ENCODE measurements around the gene VAV1.
"Not testable (repeated sequence)": the region's sequence is repeated elsewhere in the genome, so short reads cannot be mapped to it uniquely, and the experiment has no call there.

VAV1 gene

DNA sequence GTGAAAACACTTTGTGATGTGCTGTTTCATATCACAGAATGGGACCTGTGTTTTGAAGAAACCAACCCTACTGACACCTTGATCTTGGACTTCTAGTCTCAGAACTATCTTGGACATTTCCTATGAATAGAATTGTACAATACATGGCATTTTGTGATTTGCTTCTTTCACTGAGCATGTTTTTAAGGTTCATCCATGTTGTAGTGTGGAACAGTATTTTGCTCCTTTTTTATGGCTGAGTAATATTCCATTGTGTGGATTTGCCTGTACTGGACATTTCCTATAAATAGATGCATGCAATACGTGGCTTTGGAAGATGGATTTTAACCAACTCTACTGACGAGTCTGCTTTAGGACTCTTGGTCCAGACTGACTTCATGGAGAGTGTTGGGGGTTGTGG lies 46.8 kb downstream of the VAV1 start:
- DNase-seq = no peak

GRCh38 chr19:6820237-6820636 lies 47.7 kb downstream of the VAV1 start:
- DNase-seq = no peak

DNA sequence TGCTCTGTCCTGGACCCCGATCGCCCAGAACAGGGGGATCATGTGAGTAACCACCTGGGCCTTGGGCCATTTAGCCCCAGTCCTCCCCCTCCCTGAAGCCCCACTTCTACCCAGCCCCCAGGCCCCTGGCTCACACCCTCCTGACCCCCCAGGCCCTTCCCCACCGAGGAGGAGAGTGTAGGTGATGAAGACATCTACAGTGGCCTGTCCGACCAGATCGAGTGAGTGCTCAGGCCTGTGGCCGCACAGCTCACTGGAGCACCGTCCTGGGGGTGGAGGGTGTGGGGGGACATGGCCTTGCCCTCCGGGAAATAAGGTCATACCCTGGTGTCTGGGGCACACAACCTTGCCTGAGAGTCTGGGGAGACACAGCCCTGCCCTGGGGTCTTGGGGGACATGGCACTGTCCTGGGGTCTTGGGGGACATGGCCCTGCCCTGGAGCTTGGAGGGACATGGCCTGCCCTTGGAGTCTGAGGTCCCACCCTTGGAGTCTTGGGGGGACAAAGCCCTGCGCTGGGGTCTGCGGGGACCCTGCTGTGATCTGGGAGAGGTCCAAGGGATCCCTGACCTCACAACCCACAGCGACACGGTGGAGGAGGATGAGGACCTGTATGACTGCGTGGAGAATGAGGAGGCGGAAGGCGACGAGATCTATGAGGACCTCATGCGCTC lies 49.3 kb downstream of the VAV1 start:
- no peak for DNase-seq

- no peak for DNase-seq
These were observed 49.8 kb downstream of the VAV1 start for GRCh38 chr19:6822311-6822670.

DNA sequence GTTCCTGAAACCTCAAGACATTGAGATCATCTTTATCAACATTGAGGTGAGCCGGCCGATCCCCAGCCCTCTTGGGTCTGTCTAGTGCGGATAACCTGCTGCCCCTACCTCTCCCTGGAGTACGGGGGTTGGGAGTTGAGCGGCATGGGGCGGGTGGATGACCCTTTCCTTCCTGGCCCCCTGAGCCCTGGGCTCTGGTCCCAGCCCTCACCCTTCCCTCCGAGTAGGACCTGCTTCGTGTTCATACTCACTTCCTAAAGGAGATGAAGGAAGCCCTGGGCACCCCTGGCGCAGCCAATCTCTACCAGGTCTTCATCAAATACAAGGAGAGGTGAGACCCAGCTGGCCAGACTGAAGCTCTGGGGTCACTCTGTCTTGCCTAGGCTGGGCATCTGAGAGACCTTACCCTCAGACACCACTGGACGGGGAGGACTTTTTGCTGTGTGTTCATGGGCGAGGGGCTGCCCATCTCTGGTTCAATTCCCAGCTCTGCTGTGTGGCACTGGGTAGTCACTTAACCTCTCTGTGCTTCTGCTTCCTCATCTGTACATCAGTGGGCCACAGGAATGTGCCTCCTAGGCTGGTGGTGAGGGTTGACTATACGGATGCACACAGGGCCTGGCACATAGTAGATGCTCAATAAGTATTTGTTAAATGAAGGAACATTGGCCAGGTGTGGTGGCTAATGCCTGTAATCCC lies 52.7 kb downstream of the VAV1 start:
- DNase-seq = no peak

- DNase-seq = no peak
These were observed 53.9 kb downstream of the VAV1 start for GRCh38 chr19:6826281-6826920.

GRCh38 chr19:6828306-6828697 lies 55.8 kb downstream of the VAV1 start:
- no peak for DNase-seq

- DNase-seq = no peak
These were observed 56.5 kb downstream of the VAV1 start for GRCh38 chr19:6828698-6829633.

GRCh38 chr19:6829829-6830228 lies 57.3 kb downstream of the VAV1 start:
- DNase-seq = not testable (repeated sequence)

GRCh38 chr19:6831084-6831483 lies 58.6 kb downstream of the VAV1 start:
- DNase-seq = not testable (repeated sequence)

DNA sequence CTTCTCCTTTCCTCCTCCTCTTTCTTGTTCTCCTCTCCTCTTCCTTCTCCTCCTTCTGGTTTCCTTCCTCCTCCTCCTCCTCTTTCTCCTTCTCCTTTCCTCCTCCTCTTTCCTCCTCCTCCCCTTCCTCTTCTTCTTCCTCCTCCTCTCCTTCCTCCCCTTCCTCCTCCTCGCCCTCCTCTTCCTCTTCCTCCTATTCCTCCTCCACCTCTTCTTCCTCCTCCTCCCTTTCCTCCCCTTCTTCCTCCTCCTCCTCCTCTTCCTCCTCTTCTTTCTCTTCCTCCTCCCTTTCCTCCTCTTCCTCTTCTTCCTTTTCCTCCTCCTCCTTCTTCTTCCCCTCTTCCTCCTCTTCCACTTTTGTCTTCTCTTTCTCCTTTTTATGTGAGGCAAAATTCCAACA lies 59.9 kb downstream of the VAV1 start:
- DNase-seq = no peak

DNA sequence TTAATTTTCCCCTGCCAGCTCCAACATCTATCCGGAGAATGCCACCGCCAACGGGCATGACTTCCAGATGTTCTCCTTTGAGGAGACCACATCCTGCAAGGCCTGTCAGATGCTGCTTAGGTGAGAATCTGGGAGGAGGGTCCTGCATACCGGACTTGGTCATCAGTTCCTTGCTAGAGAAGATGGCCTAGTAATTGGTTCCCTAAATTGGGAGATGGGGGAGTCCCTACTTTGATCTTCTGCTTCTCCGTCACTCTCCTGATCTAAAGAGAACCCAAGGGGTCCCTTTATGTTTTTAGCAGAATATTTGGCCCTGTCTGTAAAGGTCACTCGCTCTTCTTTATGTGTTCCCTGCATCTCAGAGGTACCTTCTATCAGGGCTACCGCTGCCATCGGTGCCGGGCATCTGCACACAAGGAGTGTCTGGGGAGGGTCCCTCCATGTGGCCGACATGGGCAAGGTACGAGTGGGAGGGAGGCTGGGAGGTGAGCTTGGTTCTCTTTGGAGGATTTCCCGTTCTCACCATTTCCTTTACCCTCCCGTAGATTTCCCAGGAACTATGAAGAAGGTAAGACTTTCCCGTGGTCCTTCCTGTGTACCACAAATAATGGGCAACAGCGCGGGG lies 60.8 kb downstream of the VAV1 start:
- DNase-seq = no peak

- DNase-seq = no peak
These were observed 61.9 kb downstream of the VAV1 start for GRCh38 chr19:6834433-6834832.

- DNase-seq = no peak
These were observed 63.0 kb downstream of the VAV1 start for GRCh38 chr19:6835501-6835900.

DNA sequence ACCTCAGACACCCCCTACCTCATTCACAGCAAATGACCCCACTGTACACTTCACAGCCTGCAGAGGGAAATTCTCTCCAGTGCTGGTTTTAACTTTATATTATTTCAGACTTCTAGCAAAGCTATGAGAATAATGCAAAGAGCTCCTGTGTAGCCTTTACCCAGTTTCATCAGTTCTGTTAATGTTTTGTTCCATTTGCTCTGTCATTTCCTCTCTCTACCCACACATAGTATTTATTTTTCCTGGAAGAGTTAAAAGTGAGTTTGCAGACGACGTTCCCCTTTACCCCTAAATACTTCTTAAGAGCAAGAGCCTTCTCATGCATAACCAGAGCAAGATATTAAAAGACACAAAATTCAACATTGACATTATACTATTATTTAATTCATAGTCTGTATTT lies 65.0 kb downstream of the VAV1 start:
- no peak for DNase-seq

DNA sequence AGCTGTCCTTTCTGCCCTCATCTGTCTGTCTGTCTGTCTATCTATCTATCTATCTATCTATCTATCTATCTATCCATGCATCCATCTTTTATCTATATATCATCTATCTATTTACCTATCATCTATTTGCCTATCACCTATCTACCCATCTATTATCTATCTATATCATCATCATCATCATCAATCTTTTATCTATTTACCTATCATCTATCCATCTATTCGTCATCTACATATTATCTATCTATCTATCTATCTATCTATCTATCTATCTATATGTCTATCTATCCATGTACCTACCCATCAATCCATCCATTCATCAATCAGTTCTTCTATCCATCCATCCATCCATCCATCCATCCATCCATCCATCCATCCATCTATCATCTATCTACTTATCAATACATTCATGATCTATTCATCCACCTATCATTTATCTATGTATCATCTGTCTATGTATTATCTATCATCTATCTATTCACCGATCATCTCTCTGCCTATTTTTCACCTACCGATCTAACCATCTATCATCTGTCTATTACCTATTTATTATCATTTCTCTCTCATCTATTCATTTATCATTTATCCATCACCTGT lies 65.7 kb downstream of the VAV1 start:
- no peak for DNase-seq

DNA sequence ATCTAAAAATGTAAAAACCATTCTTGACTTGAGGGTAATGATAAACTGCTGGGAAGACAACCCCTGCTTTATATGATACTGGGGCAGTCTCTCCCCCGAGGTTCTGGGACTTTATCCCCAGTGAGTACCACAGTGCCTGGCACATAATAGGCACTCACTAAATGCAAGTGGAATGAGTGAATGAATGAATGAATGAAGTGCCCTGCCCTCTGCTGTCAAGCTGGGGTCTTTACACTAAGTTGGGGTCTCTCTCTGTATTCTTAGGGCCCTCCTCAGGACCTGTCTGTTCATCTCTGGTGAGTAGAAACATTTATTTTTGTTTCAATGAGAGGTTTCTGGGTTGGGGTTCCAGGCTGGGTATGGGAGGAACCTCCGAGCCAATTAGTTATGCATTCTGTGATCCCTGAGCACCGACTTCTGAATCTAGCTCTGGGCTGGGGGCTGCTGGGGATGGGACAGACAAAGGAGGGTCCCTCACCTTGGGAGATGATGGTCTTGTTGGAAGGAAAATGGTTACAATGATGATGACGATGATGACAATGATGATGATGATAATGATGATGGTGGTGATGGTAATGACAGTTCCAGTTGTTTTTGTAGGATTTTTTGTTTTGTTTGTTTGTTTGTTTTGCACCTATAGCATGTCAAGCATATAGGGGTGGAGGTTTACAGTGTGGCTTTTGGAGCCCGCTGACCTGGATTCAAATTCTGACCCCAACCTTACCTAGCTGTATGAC lies 70.5 kb downstream of the VAV1 start:
- DNase-seq = no peak

DNA sequence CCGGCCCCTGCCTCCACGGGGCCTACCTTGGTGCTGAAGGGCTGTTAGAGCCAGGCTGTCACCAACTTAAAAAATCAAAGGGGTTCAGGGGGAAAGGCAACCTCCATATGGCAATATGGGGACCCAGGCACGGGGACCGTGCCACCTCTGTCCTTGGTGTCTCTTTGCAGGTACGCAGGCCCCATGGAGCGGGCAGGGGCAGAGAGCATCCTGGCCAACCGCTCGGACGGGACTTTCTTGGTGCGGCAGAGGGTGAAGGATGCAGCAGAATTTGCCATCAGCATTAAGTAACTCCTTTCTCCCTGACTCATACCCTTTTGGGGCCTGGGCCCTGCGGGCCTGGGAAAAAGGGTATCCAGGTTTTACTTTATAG lies 75.3 kb downstream of the VAV1 start:
- no peak for DNase-seq

- no peak for DNase-seq
These were observed 76.5 kb downstream of the VAV1 start for GRCh38 chr19:6848986-6849385.

- DNase-seq = no peak
These were observed 77.4 kb downstream of the VAV1 start for GRCh38 chr19:6849876-6850275.

DNA sequence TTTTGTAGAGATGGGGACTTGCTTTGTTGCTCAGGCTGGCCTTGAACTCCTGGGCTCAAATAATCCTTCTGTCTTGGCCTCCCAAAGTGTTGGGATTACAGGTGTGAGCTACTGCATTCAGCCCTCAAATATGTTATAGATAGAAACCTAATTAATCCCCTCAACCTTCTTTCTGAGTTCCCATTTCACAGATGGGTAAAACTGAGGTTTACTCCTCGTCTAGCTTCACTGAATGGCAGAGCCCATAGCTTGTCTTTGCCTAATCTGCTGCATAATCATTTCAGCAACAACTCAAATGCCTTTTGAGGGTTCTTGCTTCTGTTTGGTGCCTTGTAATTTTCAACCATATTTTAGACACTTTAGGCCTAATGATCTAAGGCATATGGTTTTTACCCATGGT lies 78.9 kb downstream of the VAV1 start:
- DNase-seq = no peak

DNA sequence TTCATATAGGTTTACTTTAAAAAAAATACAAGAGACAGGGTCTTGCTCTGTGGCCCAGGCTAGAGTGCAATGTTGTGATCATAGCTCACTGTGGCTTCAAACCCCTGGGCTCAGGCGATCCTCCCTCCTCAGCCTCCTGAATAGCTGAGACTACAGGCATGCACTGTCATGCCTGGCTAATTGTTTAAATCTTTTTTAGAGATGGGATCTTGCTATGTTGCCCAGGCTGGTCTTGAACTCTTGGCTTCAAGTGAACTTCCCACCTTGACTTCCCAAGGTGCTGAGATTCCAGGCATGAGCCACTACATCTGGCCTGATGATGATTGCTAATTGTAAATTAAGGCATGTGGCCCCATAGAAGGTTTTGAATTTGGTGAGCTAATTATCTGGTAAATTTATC lies 79.5 kb downstream of the VAV1 start:
- no peak for DNase-seq
